Medulla oblongata (tissue), 1 donor: Measurements from ENCODE around the gene PCDHB13.
"Not testable (repeated sequence)": the region's sequence is repeated elsewhere in the genome, so short reads cannot be mapped to it uniquely, and the experiment has no call there.

Experiments used
- DNase-seq: peaks from one replicate; pipeline ENCODE4 v3.0.0-alpha.2; 2015; ENCODE audit errors: extremely low spot score

Gene PCDHB13

DNA sequence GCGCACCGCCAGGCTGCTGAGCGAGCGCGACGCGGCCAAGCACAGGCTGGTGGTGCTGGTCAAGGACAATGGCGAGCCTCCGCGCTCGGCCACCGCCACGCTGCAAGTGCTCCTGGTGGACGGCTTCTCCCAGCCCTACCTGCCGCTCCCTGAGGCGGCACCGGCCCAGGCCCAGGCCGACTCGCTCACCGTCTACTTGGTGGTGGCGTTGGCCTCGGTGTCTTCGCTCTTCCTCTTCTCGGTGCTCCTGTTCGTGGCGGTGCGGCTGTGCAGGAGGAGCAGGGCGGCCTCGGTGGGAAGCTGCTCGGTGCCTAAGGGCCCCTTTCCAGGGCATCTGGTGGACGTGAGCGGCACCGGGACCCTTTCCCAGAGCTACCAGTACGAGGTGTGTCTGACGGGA is 12.1 kb upstream of the PCDHB13 start:
- not testable (repeated sequence) for DNase-seq

GRCh38 chr5:141208478-141208877 is 5.2 kb upstream of the PCDHB13 start, which contains the start of gene PCDHB12:
TSS of gene PCDHB12 (plus strand) at chr5:141208719. CDS start at chr5:141208908, 189 bp downstream.
- peak; percentile 14 for DNase-seq

- not testable (repeated sequence) for DNase-seq
These were observed 3.4 kb upstream of the PCDHB13 start for GRCh38 chr5:141210281-141210680.

DNA sequence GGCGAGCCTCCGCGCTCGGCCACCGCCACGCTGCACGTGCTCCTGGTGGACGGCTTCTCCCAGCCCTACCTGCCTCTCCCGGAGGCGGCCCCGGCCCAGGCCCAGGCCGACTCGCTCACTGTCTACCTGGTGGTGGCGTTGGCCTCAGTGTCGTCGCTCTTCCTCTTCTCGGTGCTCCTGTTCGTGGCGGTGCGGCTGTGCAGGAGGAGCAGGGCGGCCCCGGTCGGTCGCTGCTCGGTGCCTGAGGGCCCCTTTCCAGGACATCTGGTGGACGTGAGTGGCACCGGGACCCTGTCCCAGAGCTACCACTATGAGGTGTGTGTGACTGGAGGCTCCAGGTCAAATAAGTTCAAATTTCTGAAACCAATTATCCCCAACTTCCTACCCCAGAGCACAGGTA is 2.9 kb upstream of the PCDHB13 start:
- not testable (repeated sequence) for DNase-seq

DNA sequence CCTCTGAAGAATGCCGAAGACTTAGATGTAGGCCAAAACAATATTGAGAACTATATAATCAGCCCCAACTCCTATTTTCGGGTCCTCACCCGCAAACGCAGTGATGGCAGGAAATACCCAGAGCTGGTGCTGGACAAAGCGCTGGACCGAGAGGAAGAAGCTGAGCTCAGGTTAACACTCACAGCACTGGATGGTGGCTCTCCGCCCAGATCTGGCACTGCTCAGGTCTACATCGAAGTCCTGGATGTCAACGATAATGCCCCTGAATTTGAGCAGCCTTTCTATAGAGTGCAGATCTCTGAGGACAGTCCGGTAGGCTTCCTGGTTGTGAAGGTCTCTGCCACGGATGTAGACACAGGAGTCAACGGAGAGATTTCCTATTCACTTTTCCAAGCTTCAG is 864 bp downstream of the PCDHB13 start:
- DNase-seq = not testable (repeated sequence)

DNA sequence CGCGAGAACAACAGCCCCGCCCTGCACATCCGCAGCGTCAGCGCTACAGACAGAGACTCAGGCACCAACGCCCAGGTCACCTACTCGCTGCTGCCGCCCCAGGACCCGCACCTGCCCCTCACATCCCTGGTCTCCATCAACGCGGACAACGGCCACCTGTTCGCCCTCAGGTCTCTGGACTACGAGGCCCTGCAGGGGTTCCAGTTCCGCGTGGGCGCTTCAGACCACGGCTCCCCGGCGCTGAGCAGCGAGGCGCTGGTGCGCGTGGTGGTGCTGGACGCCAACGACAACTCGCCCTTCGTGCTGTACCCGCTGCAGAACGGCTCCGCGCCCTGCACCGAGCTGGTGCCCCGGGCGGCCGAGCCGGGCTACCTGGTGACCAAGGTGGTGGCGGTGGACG is 1.8 kb downstream of the PCDHB13 start:
- DNase-seq = not testable (repeated sequence)

- DNase-seq = not testable (repeated sequence)
These were observed 2.3 kb downstream of the PCDHB13 start for GRCh38 chr5:141216035-141216434.

DNA sequence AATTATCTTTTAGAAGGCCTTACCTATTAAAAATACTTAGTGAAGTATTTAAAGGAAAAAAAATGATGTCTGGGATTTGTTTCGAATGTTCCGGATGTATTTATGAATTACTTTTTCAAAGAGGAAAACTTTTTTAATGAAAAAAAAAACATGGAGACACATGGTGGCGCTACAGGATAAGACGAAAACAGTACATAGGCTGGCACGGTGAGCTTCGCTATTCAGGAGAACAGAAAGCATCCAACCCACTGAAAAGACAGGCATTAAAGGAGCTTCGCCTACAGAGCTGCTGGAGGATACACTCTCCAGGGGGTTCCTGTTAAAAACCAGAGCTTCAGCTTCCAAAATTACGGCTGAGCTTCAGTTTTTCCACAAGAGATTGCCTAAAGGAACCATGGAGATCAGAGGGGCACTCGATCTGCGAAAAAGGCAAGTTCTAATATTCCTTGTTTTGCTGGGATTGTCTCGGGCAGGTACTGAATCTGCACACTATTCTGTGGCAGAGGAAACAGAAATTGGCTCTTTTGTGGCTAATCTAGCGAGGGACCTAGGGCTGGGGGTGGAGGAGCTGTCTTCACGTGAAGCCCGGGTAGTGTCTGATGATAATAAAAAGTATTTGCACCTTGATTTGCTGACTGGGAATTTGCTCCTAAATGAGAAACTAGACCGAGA is 9.5 kb downstream of the PCDHB13 start, which contains the start of gene PCDHB14:
PCDHB14 (plus strand) TSS at position 232 of the 672 bp plus-strand sequence; CDS start at position 395, 163 bp downstream.
- peak; percentile 9 for DNase-seq

DNA sequence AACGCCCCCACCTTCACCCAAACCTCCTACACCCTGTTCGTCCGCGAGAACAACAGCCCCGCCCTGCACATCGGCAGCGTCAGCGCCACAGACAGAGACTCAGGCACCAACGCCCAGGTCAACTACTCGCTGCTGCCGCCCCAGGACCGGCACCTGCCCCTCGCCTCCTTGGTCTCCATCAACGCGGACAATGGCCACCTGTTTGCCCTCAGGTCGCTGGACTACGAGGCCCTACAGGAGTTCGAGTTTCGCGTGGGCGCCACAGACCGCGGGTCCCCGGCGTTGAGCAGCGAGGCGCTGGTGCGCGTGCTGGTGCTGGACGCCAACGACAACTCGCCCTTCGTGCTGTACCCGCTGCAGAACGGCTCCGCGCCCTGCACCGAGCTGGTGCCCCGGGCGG is 11.1 kb downstream of the PCDHB13 start:
- DNase-seq = not testable (repeated sequence)

DNA sequence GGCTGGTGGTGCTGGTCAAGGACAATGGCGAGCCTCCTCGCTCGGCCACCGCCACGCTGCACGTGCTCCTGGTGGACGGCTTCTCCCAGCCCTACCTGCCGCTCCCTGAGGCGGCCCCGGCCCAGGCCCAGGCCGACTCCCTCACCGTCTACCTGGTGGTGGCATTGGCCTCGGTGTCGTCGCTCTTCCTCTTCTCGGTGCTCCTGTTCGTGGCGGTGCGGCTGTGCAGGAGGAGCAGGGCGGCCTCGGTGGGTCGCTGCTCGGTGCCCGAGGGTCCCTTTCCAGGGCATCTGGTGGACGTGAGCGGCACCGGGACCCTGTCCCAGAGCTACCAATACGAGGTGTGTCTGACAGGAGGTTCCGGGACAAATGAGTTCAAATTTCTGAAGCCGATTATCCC is 11.7 kb downstream of the PCDHB13 start:
- not testable (repeated sequence) for DNase-seq

GRCh38 chr5:141234109-141234667 is 20.5 kb downstream of the PCDHB13 start:
- no peak for DNase-seq

DNA sequence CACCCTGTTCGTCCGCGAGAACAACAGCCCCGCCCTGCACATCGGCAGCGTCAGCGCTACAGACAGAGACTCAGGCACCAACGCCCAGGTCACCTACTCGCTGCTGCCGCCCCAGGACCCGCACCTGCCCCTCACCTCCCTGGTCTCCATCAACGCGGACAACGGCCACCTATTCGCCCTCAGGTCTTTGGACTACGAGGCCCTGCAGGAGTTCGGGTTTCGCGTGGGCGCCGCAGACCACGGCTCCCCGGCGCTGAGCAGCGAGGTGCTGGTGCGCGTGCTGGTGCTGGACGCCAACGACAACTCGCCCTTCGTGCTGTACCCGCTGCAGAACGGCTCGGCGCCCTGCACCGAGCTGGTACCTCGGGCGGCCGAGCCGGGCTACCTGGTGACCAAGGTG is 22.2 kb downstream of the PCDHB13 start:
- not testable (repeated sequence) for DNase-seq

- DNase-seq = no peak
These were observed 23.0 kb downstream of the PCDHB13 start for GRCh38 chr5:141236516-141237313.

GRCh38 chr5:141241496-141241895 is 27.8 kb downstream of the PCDHB13 start:
- no peak for DNase-seq

GRCh38 chr5:141245250-141245717 is 31.6 kb downstream of the PCDHB13 start, which contains the start of gene PCDHB15:
TSS of gene PCDHB15 (plus strand) at chr5:141245395. CDS start at chr5:141245579, 184 bp downstream.
- peak; percentile 33 for DNase-seq

DNA sequence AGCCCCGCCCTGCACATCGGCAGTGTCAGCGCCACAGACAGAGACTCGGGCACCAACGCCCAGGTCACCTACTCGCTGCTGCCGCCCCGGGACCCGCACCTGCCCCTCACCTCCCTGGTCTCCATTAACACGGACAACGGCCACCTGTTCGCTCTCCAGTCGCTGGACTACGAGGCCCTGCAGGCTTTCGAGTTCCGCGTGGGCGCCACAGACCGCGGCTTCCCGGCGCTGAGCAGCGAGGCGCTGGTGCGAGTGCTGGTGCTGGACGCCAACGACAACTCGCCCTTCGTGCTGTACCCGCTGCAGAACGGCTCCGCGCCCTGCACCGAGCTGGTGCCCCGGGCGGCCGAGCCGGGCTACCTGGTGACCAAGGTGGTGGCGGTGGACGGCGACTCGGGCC is 33.3 kb downstream of the PCDHB13 start:
- DNase-seq = not testable (repeated sequence)

- DNase-seq = not testable (repeated sequence)
These were observed 33.7 kb downstream of the PCDHB13 start for GRCh38 chr5:141247434-141247833.

- no peak for DNase-seq
These were observed 36.9 kb downstream of the PCDHB13 start for GRCh38 chr5:141250576-141250975.

GRCh38 chr5:141258464-141258863 is 44.7 kb downstream of the PCDHB13 start:
- no peak for DNase-seq

DNA sequence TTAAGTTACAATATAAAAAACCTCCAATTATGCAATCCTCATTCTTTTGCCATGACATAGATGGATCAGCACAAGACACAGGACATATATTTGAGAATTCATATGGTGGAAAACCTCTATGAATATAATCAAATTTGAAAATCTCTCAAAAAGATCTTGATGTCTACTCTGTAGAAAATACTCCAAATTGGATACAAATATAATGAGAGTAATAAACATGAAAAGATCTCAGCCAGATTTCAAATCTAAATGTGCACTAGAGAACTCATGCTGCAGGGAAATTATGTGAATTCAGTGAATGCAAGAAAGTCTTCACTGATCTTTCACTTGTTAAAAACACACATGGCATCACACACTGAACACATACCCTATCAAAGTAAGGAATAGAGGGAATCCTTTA is 45.2 kb downstream of the PCDHB13 start:
- no peak for DNase-seq

- DNase-seq = no peak
These were observed 46.9 kb downstream of the PCDHB13 start for GRCh38 chr5:141260458-141261237.

DNA sequence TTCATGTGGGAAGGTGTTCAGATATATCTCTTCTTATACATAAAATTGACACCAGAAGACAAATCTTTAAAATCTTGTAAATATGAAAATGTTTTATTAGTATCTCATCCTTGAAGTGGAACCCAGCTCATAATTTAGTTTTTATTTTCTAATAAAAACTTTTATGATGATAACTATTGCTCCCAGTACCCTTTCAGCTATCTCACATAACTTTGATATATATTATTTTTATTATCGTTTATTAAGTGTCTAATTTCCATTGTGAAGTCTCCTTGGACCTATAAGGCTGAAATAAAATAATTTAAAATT is 47.5 kb downstream of the PCDHB13 start:
- DNase-seq = no peak
